GM19238 (cell line): ENCODE data around the gene KCNAB1.
"Not testable (repeated sequence)": the region's sequence is repeated elsewhere in the genome, so short reads cannot be mapped to it uniquely, and the experiment has no call there.

Experiments
- DNase-seq: peaks from one replicate; pipeline ENCODE4 v3.0.0; 2011; ENCODE audit warnings: low spot score; ENCODE audit not compliant: insufficient read length

KCNAB1 gene

GRCh38 chr3:156120528-156121251 lies at the start of gene KCNAB1:
Gene KCNAB1, plus strand, starts transcription at chr3:156120578.
- DNase-seq = no peak

GRCh38 chr3:156071031-156071430 lies 49.3 kb upstream of the KCNAB1 start:
- no peak for DNase-seq

GRCh38 chr3:156072950-156073657 lies 47.3 kb upstream of the KCNAB1 start:
- not testable (repeated sequence) for DNase-seq

GRCh38 chr3:156090126-156090525 lies 30.3 kb upstream of the KCNAB1 start:
- DNase-seq = no peak

- DNase-seq = no peak
Observed at GRCh38 chr3:156093964-156094363, 26.4 kb upstream of the KCNAB1 start.

GRCh38 chr3:156094391-156094790 lies 26.0 kb upstream of the KCNAB1 start:
- DNase-seq = no peak

- not testable (repeated sequence) for DNase-seq
Observed at GRCh38 chr3:156095652-156096051, 24.7 kb upstream of the KCNAB1 start.

- DNase-seq = no peak
Observed at GRCh38 chr3:156098437-156099035, 21.8 kb upstream of the KCNAB1 start.

GRCh38 chr3:156099348-156099747 lies 21.0 kb upstream of the KCNAB1 start:
- DNase-seq = not testable (repeated sequence)

GRCh38 chr3:156099984-156100383 lies 20.4 kb upstream of the KCNAB1 start:
- not testable (repeated sequence) for DNase-seq

- DNase-seq = no peak
Observed at GRCh38 chr3:156102267-156102931, 18.0 kb upstream of the KCNAB1 start.

GRCh38 chr3:156106721-156107373 lies 13.5 kb upstream of the KCNAB1 start:
- DNase-seq = no peak

- no peak for DNase-seq
Observed at GRCh38 chr3:156107504-156107903, 12.9 kb upstream of the KCNAB1 start.

GRCh38 chr3:156108616-156109015 lies 11.8 kb upstream of the KCNAB1 start:
- no peak for DNase-seq

- DNase-seq = no peak
Observed at GRCh38 chr3:156109989-156110388, 10.4 kb upstream of the KCNAB1 start.

- no peak for DNase-seq
Observed at GRCh38 chr3:156126467-156126866, 6.1 kb downstream of the KCNAB1 start.

GRCh38 chr3:156131241-156131640 lies 10.9 kb downstream of the KCNAB1 start:
- no peak for DNase-seq

GRCh38 chr3:156131799-156132198 lies 11.4 kb downstream of the KCNAB1 start:
- no peak for DNase-seq

GRCh38 chr3:156132313-156132712 lies 11.9 kb downstream of the KCNAB1 start:
- no peak for DNase-seq

- DNase-seq = no peak
Observed at GRCh38 chr3:156133076-156133475, 12.7 kb downstream of the KCNAB1 start.

- DNase-seq = no peak
Observed at GRCh38 chr3:156135921-156136638, 15.7 kb downstream of the KCNAB1 start.
